Measurements from ENCODE around the gene SLC46A2.

- TF ChIP-seq, protein P1, sequence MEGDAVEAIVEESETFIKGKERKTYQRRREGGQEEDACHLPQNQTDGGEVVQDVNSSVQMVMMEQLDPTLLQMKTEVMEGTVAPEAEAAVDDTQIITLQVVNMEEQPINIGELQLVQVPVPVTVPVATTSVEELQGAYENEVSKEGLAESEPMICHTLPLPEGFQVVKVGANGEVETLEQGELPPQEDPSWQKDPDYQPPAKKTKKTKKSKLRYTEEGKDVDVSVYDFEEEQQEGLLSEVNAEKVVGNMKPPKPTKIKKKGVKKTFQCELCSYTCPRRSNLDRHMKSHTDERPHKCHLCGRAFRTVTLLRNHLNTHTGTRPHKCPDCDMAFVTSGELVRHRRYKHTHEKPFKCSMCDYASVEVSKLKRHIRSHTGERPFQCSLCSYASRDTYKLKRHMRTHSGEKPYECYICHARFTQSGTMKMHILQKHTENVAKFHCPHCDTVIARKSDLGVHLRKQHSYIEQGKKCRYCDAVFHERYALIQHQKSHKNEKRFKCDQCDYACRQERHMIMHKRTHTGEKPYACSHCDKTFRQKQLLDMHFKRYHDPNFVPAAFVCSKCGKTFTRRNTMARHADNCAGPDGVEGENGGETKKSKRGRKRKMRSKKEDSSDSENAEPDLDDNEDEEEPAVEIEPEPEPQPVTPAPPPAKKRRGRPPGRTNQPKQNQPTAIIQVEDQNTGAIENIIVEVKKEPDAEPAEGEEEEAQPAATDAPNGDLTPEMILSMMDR (IDR thresholded peaks at IDR 0.05) = no peak
- no peak for TF ChIP-seq POLR2AphosphoS5 (IDR thresholded peaks at IDR 0.05)
Observed at GRCh38 chr9:112900901-112901300, 10.2 kb upstream of the SLC46A2 start.
